GM19043 (cell line): ENCODE data around the gene NTN5.
"Not testable (repeated sequence)": the region's sequence is repeated elsewhere in the genome, so short reads cannot be mapped to it uniquely, and the experiment has no call there.

Experiments
- ATAC-seq: cut with Tn5 transposase; IDR thresholded peaks from one replicate; pipeline ENCODE4 v1.9.1; 2021; ENCODE audit warnings: low read depth; ENCODE audit not compliant: unreplicated experiment

The NTN5 gene, protein sequence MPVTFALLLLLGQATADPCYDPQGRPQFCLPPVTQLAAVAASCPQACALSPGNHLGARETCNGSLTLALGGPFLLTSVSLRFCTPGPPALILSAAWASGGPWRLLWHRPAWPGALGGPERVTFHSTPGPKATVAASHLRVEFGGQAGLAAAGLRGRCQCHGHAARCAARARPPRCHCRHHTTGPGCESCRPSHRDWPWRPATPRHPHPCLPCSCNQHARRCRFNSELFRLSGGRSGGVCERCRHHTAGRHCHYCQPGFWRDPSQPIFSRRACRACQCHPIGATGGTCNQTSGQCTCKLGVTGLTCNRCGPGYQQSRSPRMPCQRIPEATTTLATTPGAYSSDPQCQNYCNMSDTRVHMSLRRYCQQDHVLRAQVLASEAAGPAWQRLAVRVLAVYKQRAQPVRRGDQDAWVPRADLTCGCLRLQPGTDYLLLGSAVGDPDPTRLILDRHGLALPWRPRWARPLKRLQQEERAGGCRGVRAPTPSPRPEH

DNA sequence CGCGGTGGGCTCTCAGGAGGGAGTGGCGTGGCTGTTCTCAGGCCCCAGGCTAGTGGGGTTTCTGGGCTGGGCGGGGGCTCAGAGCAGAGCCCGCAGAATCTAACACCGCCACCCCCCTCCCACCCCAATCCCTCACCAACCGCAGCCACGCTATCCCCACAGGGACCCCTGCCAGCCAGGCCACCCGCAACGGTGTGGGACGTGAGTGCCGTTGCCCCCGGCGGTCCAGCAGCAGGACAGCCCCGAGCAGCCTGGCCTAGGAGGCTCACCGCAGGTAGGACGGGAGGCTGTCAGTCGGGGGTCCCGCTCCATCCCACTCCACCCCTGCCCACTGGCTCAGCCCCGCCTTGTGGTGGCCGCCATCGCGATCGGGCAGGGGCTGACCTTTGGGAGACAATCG lies at the start of gene NTN5:
NTN5 (minus strand) TSS at position 24 of the 400 bp plus-strand sequence. CDS start 2,031 bp downstream, outside the sequence.
- no peak for ATAC-seq

DNA sequence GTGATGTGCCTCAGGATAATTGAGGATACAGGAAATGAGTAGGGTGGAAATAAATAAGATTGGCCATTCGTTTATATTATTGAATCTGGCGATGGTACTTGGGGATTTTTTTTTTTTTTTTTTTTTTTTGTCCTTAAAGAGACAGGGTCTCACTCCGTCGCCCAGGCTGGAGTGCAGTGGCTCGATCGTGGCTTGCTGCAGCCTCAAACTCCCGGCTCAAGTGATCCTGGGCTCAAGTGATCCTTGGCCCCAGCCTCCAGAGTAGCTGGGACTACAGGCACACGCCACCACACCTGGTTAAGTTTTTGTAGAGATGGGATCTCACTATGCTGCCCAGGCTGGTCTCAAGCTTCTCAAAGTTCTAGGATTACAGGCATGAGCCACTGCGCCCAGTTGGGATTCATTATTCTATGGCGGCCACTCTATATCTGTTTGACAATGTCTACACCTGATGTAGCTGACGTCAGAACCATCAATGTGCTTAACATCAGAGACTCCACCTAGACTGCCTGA lies 49.4 kb upstream of the NTN5 start:
- no peak for ATAC-seq

DNA sequence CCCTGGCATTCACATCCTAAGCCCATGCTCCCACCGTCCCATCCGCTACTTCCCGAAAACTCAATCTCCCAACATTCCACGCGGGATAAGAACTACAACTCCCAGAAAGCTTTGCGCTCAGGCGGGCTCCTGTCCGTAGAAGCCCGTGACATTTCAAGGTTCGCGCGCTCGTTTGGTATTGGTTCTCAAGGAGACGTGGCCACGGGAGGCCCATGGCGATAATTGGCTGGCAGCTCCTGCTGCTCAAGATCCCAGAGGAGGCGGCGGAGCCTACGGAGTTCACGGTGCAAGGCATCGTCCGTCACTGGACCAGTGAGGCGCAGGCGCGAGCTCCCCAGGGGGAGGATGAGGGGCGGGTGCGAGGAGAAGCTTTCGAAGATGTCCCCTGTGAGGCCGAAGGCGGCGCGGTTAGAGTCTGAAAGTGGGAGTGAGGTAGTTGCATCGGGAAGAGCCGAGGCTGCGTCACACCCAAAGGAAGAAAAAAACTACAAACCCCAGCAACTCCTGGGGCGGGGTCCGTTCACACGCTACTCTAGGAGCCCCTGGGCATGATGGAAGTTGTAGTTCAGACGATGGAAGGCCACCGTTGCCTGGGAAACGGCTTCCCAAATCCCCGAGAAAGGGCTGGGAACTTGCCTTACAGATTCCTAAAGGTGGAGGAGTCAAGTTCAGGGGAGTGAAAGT lies 47.9 kb upstream of the NTN5 start:
- peak; percentile 80 for ATAC-seq

DNA sequence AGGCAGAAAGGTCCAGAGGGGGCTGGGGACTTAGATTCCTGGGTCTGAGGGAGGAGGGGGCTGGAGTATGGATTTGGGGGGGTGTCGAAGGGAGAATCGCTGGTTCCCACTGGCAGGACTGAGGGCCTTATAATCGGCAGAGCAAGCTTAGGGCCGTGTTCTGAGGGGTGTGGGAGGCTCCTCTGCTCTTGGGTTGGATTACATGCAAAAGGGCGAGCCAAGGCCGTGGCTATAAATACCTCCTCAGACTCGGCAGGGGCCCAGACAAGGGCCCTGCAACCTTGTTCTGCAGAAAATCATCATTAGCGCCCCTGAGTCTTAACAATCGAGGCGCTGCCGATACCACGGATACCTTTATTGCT lies 47.4 kb upstream of the NTN5 start:
- peak; percentile 6 for ATAC-seq

DNA sequence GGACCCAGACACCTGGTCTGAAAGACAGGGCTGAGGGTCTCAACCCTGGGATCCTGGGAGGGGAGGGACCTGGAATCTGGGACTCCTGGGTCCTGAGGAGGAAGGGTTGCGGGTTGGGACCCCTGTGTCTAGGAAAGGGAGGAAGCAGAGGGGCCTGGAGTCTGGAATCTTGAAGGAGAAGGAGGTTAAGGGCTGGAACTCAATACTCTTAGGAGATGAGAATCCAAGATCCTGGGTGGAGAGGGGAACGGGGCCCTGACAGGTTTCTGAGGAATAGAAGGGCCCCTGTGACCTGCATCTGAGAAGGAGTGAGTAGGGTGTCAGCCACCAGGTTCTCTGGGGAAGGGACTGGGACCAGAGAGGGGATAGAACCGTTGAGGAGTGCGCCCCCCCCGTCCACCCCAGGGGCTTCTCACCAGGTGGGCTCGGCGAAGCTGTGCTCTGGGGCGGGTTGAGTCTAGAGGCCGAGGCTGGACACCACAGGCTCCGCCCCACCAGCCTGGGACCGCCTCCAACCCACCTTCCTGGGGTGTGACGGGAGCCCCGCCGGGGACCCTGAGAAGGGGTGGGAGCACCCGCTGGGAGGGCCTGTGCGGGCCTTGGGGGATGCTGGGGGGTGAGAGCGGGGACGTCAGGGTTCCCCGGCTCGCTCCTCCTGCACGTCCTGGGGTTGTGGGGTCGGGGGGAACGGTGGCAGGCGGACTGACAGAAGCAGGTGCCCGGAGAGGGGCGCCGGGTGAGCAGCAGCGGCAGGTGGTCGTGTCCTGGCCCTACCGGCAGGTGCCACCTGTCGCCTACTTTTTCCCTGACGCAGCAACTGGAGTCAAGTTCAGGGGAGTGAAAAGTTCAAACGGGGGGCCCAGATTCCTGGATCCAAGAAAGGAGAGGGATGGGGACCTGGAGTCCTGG lies 46.7 kb upstream of the NTN5 start, which contains the start of gene MAMSTR:
MAMSTR (minus strand) TSS at position 463 of the 909 bp plus-strand sequence. CDS start 694 bp downstream, outside the sequence.
- ATAC-seq, result no peak

DNA sequence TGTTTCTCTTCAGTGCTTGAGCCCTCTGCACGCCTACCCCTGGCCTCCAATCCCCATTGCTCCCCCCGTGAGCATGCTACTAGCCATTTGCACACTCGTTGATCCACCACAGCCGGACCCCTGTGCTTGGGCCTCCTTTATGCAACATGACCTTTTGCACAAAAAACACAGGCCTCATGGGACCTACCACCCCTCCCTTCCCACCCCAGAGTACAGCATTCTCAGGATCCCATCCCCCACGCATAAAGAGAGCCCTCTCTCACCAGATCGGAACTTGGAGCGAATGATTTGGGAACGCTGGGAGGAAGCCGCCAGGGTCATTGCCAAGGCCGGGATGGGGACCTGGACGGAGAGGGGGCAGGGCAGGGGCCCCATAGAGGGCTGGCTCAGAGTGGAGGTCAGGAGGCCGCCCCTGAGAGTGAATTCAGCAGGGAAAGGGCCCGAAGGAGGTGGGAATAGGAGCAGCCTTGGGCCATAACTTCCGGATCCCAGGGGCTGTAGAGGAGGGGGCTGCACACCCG lies 46.0 kb upstream of the NTN5 start:
- ATAC-seq, result no peak

DNA sequence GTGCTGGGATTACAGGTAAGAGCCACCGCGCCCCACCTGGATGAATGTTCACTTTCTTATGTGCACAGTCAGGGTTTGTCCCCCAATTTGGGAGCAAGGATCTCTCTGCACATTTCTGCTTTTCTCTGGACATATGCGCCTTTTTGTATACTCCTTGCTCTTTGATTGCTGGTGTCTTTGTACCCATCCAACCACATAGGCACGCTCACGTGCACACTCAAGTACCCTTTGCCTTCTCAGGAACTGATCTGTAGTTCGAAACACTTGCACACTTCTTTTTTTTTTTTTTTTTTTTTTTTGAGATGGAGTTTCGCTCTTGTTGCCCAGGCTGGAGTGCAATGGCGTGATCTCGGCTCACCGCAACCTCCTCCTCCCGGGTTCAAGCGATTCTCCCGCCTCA lies 45.3 kb upstream of the NTN5 start:
- not testable (repeated sequence) for ATAC-seq

DNA sequence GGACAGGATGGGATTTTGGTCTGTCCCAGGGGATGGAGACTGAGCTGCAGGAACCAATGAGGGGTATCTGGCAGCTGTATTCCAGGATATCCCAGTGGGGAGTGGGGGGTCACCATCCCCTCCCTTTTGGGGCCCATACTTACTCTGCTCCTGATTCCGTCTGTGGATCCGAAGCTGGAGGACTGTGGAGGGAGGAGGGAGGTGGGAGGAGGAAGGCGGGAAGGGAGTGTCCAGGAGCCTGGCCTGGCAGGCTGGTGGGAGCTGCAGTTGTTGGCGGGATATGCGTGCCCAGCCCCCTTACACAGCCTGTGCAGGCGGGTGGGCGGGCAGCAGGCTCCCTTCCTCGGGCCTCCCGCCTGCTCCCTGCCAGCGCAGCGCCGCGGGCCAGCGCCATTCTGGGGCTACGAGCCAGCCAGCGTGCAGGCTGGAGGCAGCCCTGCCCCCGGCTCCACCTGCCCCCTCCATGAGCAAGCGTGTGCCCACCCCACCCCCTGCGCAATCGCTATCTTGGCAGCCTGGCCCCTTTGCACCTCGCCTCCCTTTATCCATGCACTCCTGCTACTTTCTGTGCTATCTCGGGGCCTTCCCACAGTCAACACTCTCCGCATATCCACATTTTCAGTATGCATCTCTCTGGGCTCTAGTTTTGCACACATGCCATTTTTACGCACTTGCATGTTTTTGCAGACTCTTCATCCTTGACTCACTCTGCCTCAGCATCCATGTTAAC lies 43.9 kb upstream of the NTN5 start:
- no peak for ATAC-seq

DNA sequence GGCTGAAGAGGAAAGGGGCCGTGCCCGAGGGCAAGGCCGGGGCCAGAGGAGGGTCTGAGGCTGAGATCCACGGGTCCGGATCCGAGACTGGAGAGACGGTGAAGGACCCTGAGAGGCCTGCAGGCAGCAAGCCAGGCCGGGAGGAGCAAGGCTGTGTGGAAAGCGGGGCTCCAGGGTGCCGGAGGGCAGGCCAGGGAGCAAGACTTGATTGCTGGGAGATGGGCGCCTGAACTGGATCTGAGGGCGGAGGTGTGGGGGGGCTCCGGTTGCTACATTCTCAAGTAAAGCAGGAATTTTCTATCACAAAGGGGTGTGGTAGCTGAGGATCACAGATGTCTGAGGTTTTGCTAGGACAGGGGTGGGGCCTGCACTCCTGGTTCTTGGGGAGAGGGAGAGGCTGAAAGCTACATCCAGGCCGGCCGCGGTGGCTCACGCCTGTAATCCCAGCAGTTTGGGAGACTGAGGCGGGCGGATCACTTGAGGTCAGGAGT lies 42.9 kb upstream of the NTN5 start:
- ATAC-seq, result no peak

DNA sequence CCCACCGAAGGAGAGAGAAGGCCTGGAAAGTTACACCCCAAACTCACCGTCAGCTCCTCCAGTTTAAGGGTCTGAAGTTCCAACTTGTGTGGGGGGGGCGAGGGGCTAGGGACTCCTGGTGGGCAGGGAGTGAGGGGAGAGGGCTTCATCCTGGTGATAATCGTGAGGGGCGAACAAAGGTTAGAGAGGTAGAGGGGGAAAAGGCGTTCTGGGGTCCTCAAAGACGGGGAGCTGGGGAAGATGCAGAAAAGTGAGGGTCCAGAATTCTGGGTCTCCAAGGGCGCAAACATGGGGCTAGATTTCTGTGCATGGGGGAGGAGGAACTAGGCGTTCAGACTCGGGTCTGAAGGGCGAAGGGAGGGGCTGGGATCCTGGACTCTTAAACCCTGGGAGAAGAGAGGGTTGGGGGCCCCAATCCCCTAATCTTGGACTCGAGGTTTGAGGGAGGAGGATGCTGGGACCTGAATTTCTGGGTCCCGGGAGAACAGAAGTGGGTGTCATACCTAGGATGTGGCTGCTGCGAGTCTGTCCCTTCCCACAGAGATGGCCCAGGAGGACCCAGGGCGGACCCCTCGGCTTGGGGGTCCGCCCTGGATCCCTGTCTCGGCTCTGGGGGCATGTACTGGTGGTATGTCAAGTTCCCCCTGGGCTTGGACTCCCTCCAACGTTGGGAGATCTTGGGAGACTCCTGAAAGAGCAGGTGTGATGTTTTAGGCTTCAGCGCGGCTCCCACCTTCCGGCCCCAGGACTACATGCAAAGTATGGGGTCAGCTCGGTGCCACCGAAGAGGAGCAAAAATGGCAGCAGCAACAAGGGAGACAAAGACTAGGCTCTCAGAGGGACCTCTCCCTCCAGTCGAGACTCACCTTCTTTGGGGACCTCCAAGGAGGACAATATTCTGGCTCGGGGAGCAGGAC lies 42.2 kb upstream of the NTN5 start:
- no peak for ATAC-seq

DNA sequence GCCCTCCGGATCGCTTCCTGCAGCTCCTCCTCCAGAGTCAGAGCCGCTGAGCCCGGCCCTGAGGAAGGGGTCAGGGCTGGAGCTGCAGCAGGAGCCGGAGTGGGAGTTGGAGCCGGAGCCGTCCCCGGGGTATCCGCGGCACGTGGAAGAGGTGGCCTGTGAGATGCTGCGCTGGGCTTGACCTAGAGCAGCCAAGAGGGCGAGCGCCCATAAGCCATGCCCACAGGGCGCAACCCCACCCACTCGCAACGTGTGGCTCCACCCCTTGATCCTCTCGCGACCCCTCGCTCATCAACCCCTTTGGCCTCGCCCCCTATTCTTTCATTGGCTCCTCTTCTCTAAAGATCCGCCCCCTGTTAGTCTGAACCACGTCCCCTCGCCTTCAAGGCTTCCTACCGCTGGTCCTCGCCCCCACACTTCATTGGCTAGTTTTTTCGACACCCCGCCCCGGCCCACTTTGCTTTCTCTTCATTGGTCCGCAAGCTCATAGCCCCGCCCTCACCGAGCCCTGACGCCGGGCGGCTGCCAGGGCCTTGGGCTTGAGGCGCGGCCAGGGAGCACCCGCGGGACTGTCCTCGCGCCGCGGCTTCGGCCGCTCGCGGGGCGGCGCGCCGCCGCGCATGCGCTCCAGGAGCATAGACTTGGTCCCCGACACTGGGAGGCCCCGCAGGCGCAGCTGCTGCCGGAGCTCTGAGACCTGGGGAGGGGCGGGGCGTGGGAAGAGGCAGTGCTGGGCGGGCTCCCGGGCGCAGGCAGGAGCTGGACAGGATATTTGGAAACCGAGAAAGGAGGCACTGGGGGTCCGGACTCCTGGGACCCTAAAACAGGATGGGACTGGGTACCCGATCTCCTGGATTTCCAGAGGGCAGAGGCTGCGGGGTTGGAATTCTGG lies 41.3 kb upstream of the NTN5 start:
- peak; percentile 76 for ATAC-seq

DNA sequence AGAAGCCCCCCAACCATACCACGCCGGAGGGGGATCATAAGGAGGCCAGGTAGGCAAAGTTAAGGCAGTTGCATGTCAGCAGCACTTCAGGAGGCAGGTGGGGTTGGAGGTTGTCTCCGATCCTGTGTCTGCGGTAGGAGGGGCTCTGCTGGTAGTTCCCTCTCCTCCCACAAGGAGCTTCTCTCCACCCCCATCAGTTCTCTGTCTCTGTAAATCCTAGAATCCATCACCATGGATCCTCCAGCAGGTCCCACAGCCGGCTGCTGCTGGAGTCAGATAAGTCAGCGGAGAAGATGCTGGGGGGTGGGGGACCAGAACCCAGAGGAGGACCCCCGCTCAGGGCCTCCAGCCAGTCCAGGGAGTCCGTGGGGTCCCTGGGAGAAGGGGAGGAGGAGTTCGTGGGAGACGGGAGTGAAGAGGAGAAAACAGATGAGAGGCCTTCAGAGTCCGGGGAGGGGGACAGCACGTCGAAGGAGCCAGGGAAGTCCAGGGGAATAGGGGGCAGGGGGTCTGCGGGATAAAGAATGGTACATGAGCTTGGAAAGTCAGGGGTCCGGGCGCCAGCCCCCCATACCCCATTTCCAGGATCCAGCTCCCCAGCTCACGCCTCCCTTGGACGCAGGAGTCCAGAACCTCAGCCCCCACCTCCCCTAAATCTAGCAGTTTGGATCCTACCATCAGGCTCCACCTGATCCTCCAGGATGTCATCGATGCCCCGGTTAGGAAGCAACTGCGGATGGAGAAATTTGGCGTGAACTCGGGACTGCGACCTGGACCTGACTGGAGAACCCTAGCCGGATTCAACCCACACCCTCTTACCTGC lies 40.4 kb upstream of the NTN5 start:
- ATAC-seq, result no peak

DNA sequence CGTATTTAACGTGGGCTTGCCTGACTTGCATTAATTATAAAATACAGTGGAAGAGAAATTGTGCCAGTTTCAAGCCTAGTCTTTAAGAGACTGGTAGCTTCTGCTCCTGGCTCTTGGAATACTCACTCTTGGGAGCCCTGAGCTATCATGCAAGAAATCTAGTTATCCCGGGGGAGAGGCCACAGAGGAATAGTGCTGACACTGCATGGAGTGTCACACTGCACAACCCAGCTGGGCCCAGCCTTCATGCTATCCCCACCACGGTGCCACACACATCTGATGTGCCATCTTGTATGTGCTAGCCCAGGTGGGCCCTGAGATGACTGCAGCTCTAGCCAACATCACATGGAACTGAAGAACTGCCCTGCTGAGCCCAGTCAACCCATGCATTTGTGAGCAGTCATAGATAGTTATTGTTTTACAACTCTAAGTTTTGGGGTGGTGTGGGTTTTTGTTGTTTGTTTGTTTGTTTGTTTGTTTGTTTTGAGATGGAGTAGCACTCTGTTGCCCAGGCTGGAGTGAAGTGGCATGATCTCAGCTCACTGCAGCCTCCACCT lies 38.4 kb upstream of the NTN5 start:
- no peak for ATAC-seq

DNA sequence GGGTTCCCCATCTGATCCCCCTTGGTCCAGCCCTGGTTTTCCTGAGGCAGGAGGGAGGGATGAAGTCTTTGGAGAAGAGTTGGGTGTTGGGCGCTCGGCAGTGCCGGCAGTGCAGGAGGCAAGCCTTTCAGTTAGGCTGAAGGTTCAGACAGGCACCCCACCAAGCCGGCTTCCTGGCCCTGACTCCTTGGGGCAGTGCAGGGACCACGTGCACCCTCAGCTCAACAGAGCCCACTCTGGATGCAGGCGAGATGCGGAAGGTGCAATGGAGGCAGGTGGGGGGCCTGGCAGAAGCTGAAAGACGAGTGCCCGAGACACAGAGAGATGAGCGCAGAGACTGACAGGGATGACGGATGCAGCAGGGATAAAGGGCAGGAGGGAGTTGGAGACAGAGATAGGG lies 35.7 kb upstream of the NTN5 start:
- no peak for ATAC-seq

DNA sequence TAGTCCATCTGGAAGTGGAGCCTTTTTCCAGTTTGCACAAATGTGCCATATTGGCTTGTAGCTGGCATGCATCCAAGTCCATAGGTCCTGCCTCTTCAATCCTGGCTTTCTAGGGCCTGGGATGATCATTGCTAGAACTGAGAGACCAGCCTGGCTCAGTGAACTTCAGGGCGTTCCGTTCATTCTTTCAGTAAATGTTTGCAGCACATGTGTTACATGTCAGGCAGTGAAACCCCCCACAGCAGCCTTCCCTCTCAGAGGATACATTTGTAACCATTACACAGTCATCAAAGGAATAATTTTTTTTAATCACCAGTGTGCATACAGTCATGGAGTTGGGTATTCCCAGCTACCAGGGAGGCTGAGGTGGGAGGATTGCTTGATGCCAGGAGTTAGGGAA lies 32.6 kb upstream of the NTN5 start:
- no peak for ATAC-seq

DNA sequence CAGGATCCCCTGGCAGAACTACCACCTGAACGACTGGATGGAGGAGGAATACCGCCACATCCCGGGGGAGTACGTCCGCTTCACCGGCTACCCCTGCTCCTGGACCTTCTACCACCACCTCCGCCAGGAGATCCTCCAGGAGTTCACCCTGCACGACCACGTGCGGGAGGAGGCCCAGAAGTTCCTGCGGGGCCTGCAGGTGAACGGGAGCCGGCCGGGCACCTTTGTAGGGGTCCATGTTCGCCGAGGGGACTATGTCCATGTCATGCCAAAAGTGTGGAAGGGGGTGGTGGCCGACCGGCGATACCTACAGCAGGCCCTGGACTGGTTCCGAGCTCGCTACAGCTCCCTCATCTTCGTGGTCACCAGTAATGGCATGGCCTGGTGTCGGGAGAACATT lies 30.5 kb upstream of the NTN5 start:
- no peak for ATAC-seq
